Liver (tissue), 9 donors: ENCODE results near the gene KDM3B. TPM values are rescaled to one million over a fixed set of nuclear protein-coding genes. Genes with fewer than 3 reads are reported as not detected.
A peak's percentile ranks its signal among the peaks of the same experiment; 100 is the strongest.

ENCODE experiments used
- DNase-seq: peaks from one replicate; pipeline ENCODE4 v3.0.0-alpha.2; 2017; ENCODE audit warnings: low spot score
- H3K27ac ChIP-seq, 2 donors: one replicate each; pipeline ENCODE4 v1.7.0; 2013; ENCODE audit warnings: inconsistent platforms in 2 of 2, low read length in 2 of 2, control low read depth in 1 of 2, low read depth in 1 of 2, mild to moderate bottlenecking in 1 of 2
- H3K27me3 ChIP-seq, 4 donors: one replicate each; pipeline versions ENCODE4 v1.6.1 to v1.7.0; 2013; ENCODE audit warnings: low read length in 3 of 4, inconsistent platforms in 1 of 4, mild to moderate bottlenecking in 1 of 4, moderate library complexity in 1 of 4; ENCODE audit not compliant: control insufficient read depth in 4 of 4, insufficient read depth in 4 of 4
- H3K36me3 ChIP-seq, 4 donors: one replicate each; pipeline versions ENCODE4 v1.6.1 to v1.7.0; 2013; ENCODE audit warnings: low read length in 3 of 4, mild to moderate bottlenecking in 3 of 4, low read depth in 1 of 4, moderate library complexity in 1 of 4; ENCODE audit not compliant: control insufficient read depth in 4 of 4, insufficient read depth in 3 of 4
- H3K4me1 ChIP-seq, 4 donors: one replicate each; pipeline versions ENCODE4 v1.6.1 to v1.7.0; 2013; ENCODE audit warnings: low read length in 3 of 4, mild to moderate bottlenecking in 3 of 4, moderate library complexity in 1 of 4; ENCODE audit not compliant: control insufficient read depth in 4 of 4, insufficient read depth in 4 of 4
- H3K4me3 ChIP-seq, 3 donors: one replicate each; pipeline versions ENCODE4 v1.6.1 to v1.7.0; 2013; ENCODE audit warnings: low read length in 3 of 3, control low read depth in 1 of 3, low read depth in 1 of 3, mild to moderate bottlenecking in 1 of 3
- H3K9ac ChIP-seq, 2 donors: one replicate each; pipeline ENCODE4 v1.7.0; 2013; ENCODE audit warnings: low read length in 2 of 2, mild to moderate bottlenecking in 2 of 2, moderate library complexity in 2 of 2, control low read depth in 1 of 2, low read depth in 1 of 2
- H3K9me3 ChIP-seq, 4 donors: one replicate each; pipeline versions ENCODE4 v1.6.1 to v1.7.0; 2013; ENCODE audit warnings: low read length in 3 of 4; ENCODE audit not compliant: control insufficient read depth in 4 of 4
- ATF3 ChIP-seq: IDR thresholded peaks from 2 replicates; pipeline ENCODE4 v1.6.1; 2016; ENCODE audit warnings: antibody characterized with exemption
- CTCF ChIP-seq: fragments of 150-350 bp; IDR thresholded peaks from 2 replicates; pipeline ENCODE4 v1.5.1; 2017; ENCODE audit warnings: improper control_type of control experiment, low read depth, low read length; ENCODE audit not compliant: missing input control
- EGR1 ChIP-seq, 2 donors: IDR thresholded peaks; 2 replicates each; pipeline ENCODE4 v1.6.1; 2016 to 2018; ENCODE audit warnings: antibody characterized with exemption in 2 of 2, low read depth in 2 of 2
- FOXA1 ChIP-seq: IDR thresholded peaks from 2 replicates; pipeline ENCODE4 v1.6.1; 2016; ENCODE audit warnings: antibody characterized with exemption
- GABPA ChIP-seq, 2 donors: IDR thresholded peaks in 1 of 2; conservative IDR thresholded peaks in 1 of 2; 2 replicates each; pipeline ENCODE4 v1.6.1; 2016; ENCODE audit warnings: antibody characterized with exemption in 2 of 2, mild to moderate bottlenecking in 1 of 2, moderate library complexity in 1 of 2
- HNF4A ChIP-seq, 2 donors: conservative IDR thresholded peaks; 2 replicates each; pipeline ENCODE4 v1.6.1; 2016; ENCODE audit warnings: antibody characterized with exemption in 2 of 2, mild to moderate bottlenecking in 2 of 2
- HNF4G ChIP-seq: IDR thresholded peaks from 2 replicates; pipeline ENCODE4 v1.6.1; 2016; ENCODE audit warnings: antibody characterized with exemption
- JUND ChIP-seq, 2 donors: IDR thresholded peaks; 2 replicates each; pipeline ENCODE4 v1.6.1; 2016; ENCODE audit warnings: antibody characterized with exemption in 2 of 2
- MAX ChIP-seq: IDR thresholded peaks from 2 replicates; pipeline ENCODE4 v1.6.1; 2016; ENCODE audit warnings: antibody characterized with exemption
- NR2F2 ChIP-seq: IDR thresholded peaks from 2 replicates; pipeline ENCODE4 v1.6.1; 2016; ENCODE audit warnings: antibody characterized with exemption
- RAD21 ChIP-seq, 2 donors: IDR thresholded peaks; 2 replicates each; pipeline ENCODE4 v1.6.1; 2016; ENCODE audit warnings: antibody characterized with exemption in 2 of 2, mild to moderate bottlenecking in 2 of 2
- REST ChIP-seq: IDR thresholded peaks from 2 replicates; pipeline ENCODE4 v1.6.1; 2016; ENCODE audit warnings: antibody characterized with exemption, mild to moderate bottlenecking
- RXRA ChIP-seq, 2 donors: IDR thresholded peaks; 2 replicates each; pipeline ENCODE4 v1.6.1; 2017 to 2018; ENCODE audit warnings: antibody characterized with exemption in 2 of 2, mild to moderate bottlenecking in 1 of 2
- TAF1 ChIP-seq: conservative IDR thresholded peaks from 2 replicates; pipeline ENCODE4 v1.6.1; 2016; ENCODE audit warnings: antibody characterized with exemption, mild to moderate bottlenecking
- YY1 ChIP-seq: IDR thresholded peaks from 2 replicates; pipeline ENCODE4 v1.6.1; 2016; ENCODE audit warnings: antibody characterized with exemption, mild to moderate bottlenecking
- whole genome bisulfite sequencing: extraction: QIAGEN DNeasy Blood & Tissue Kit; methylation state at CpG from one replicate; pipeline ENCODE4 v1.1.7; 2013; 5-methylcytosine and 5-hydroxymethylcytosine counted together
- polyA plus RNA-seq, 2 donors: library from polyadenylated mRNA; stranded (reverse) in 1 of 2; unstranded in 1 of 2; fragments of 200-250 nt in 1 of 2; fragments of >200 nt in 1 of 2; fragmentation: Nextera tagmentation in 1 of 2; extraction: Ambion mirVana in 1 of 2; gene quantifications; one replicate each; pipeline versions ENCODE4 v1.2.1 to v1.2.3, GENCODE V29; 2013 to 2015
- total RNA-seq, 2 donors: library from RNA; depleted of rRNA; stranded (reverse); fragments of >200 nt; gene quantifications; one replicate each; pipeline ENCODE4 v1.2.3, GENCODE V29; 2014
- donor health status: healthy.
- donor health status: healthy.
- donor health status: healthy.
- donor health status: healthy.
- donor health status: healthy.

KDM3B gene
- total and polyA plus RNA-seq, 4 donors = 6.8 to 39.6 (median 18.8) TPM

GRCh38 chr5:138337685-138338410 lies 14.6 kb upstream of the KDM3B start, which contains the start of gene FAM53C (continued):
- TF ChIP-seq YY1 = peak; percentile 79
- no peak for TF ChIP-seq HNF4A (conservative IDR thresholded peaks at IDR 0.05)
- TF ChIP-seq CTCF = no peak
- TF ChIP-seq FOXA1 = peak; percentile 24
- TF ChIP-seq NR2F2 = no peak

GRCh38 chr5:138338411-138339090 lies 13.9 kb upstream of the KDM3B start:
- Histone ChIP-seq H3K36me3 (peaks cover 0 to 12% (median 6%) of the 10 kb centered on the region in 4 donors), H3K27ac (peak overlapping the region; percentile 95 to 99), H3K27me3 (no peaks in the 10 kb centered on the region), H3K4me1 (peaks cover 1 to 13% (median 7%) of the 10 kb centered on the region in 4 donors), H3K9me3 (no peaks in the 10 kb centered on the region), H3K9ac (peak overlapping the region; percentile 40 to 76), H3K4me3 (peak overlapping the region; percentile 73 to 86 (median 81))
- TF ChIP-seq MAX = no peak
- no peak for TF ChIP-seq GABPA (IDR thresholded peaks at IDR 0.05 in 1 of 2, conservative IDR thresholded peaks at IDR 0.05 in 1 of 2)
- no peak for TF ChIP-seq ATF3
- no peak for TF ChIP-seq HNF4G
- TF ChIP-seq FOXA1 = no peak
- no peak for TF ChIP-seq JUND (IDR thresholded peaks at IDR 0.05)
- TF ChIP-seq TAF1 = no peak
- TF ChIP-seq CTCF = no peak
- TF ChIP-seq REST = no peak
- TF ChIP-seq EGR1 (IDR thresholded peaks at IDR 0.05; ENCODE audit: low read depth in 2 of 2) = no peak
- TF ChIP-seq RAD21 (IDR thresholded peaks at IDR 0.05) = no peak
- no peak for TF ChIP-seq NR2F2
- TF ChIP-seq HNF4A (conservative IDR thresholded peaks at IDR 0.05) = no peak
- TF ChIP-seq YY1 = no peak
- no peak for TF ChIP-seq RXRA (IDR thresholded peaks at IDR 0.05)
- WGBS = 3% methylated on average over 22 of the region's 22 CpGs
- no peak for DNase-seq
